Uterine smooth muscle cell (primary cell): ENCODE measurements around the gene ENPEP. TPM values are rescaled to one million over a fixed set of nuclear protein-coding genes. Genes with fewer than 3 reads are reported as not detected.

ENCODE experiments used
- total RNA-seq: library from RNA; depleted of rRNA; stranded (reverse); fragments of >200 nt; gene quantifications from 2 replicates; pipeline ENCODE4 v1.2.3, GENCODE V29; 2014

ENPEP gene
- 0.12 and 0.22 TPM in 2 replicates for total RNA-seq

GRCh38 chr4:110475881-110476818 lies at the start of gene ENPEP:
TSS of gene ENPEP (plus strand) at chr4:110476155. CDS start at chr4:110476415, 260 bp downstream.

Other genes with a start within 250 kb of the ENPEP start
- 0.37 and 0.89 TPM in 2 replicates for gene PITX2, start 146.9 kb downstream of the ENPEP start, total RNA-seq